SHP77 (cell line): Measurements from ENCODE around the gene SMPD1.

ENCODE experiments used
- DNase-seq, 2 experiments: peaks; one replicate each; lab custom pipeline; 2025; lab: John Stamatoyannopoulos, UW

The SMPD1 gene

DNA sequence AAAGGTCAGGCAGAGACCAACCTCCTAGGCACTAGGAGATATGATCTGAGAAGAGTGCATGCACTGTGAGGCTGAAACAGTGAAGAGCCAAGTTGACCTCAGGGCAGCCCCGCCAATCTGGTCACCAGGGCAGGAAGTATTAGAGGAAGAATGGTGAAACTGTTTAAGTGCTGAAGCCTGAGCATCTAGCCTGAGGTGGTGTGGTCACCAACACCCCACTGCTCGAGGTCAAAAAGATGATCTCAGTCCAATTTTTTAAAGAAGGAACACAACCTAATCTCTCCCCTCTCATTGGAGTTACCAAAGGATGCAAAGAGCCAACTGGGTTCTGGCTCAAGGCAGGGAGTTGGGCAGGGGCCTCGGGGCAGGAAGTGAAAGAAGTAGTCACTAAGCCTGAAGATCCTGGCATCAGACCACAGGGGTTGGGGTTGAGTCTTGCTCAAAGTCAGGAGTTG, 24.6 kb downstream of the SMPD1 start:
- no peak for DNase-seq

DNA sequence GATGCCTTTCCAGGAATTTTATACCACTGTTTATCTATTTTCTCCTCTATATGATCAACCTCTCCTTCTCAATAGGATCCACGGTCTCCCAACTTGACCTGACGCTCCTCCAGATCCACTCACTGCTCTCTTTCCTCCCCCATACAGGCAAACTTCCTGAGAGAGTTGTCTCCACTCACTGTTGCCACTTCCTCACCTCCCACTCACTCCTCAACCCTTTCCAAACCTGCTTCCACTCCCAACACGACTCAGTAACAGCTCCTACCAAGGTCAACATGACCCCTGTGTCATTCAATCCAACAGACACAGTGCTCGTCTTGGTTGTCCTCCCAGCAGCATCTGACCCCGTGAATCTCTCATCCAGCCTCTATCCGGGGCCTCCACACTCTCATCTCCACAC, 25.5 kb downstream of the SMPD1 start:
- no peak for DNase-seq

DNA sequence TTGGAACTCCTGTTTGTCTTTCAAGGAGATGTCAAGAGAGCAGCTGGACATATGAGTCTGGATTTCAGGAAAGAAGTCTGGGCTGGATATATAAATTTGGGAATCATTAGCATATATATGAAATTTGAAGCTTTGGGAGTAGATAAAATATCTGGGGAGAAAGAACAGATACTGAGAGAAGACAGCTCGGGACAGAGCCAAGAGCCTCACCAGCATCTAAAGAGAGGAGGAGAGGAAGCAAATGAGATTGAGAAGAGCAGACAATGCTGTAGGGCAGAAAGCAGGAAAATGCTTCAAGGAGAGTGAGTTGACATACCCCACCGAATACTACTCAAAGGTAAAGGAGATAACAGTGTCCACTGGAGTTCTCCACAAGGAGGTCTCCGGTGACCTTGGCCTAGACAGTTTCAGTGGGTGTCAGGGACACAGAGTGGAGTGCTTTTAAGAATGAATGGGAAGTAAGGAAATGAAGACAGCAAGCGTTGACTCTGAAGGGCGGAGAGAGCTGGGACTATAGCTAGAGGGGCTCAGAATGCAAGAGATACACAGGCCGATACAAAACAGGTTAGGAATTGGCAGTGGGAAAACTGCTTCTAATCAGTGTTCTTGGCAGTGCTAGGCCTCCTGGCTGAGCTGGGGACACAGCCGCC, 27.8 kb downstream of the SMPD1 start:
- DNase-seq = no peak

DNA sequence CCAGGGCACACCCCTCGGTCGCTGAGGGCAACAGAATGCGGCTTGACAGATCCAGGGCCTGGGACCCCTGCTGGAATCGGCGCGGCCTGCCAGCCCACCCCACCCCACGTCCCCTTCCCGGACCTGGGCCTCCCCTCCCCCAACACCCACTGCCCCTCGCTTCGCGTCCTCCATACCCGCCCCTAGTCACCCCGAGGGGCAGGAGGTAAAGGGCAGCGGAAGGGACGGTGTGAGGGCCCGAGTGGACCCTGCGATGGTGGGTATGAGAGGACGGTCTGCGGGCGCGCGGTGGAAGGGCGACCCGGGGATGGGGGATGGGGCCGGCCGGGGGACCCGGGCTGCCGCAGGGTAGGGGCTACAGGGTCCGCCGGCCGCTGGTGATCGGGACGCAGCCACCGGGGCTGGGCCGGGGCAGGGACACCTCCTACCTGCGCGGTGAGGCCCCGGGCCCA, 28.3 kb downstream of the SMPD1 start:
- DNase-seq = no peak

DNA sequence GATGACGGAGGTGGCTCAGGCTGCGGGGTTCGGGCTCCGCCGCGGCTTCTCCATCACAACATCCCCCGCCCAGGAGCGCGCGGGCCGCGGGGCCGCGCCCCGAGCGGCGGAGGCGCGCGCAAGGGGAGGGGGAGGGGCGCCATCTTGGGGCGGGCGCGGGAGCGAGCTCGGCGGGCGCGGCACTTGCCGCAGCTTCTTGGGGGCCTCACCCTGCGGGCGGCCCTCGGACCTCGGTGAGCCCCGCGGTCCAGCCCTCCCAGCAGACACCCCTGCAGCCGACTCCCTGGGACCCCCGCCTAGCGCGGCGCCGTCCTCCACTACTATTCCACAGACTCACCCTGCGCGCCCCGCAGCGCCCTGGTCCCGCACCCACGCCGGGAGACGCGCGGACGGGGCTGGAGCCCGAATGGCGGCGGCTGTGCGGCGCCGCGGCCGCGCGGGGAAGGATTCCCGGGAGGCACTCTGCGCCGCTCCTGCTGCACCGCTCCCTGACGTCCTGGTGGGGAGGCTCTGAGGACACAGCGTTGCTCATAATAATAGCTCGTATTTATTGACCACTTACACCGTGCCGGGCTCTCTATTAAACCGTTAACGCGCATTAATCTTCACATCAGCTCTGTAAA, 28.8 kb downstream of the SMPD1 start, which contains the start of gene APBB1:
Gene APBB1 (minus strand): TSS at position 86 of the 623 bp plus-strand sequence. CDS start 7,747 bp downstream, outside the sequence.
- peak in 1 of 2 experiments; percentile 17 for DNase-seq

DNA sequence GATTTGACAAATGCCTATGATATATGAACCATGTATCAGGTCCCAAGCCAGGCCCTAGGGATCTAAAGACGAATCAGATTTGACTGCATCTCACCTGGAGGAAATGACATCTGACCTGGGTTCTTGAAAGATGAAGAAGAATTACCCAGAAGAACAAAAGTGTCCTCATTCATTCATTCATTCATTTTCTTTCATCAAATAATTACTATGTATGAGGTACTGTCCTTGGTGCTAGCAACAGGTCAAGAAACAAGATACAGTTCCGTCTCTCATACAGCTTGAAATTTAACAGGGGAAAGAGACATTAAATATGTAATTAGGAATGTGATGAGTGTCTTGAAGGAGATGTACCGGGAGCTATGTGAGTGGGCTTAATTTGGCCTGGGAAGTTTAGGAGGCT, 30.4 kb downstream of the SMPD1 start:
- DNase-seq = no peak

DNA sequence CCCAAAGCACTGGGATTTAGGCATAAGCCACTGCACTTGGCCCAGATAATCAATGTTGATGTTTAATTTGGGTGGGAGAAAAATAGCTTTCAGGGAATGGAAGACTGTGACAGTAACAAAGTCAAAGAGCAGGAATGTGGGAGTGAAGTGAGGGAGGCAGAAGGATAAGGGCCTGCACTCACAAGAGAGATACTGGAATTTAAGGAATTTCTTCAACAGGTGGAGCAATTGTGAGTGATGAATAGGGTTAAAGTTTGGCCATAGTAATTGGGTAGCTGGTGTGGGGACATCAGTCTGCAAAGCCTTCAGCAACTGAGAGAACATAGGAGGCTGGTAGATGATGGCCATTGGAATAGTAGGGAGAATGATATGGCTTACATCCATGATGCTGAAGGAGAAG, 37.2 kb downstream of the SMPD1 start:
- no peak for DNase-seq

DNA sequence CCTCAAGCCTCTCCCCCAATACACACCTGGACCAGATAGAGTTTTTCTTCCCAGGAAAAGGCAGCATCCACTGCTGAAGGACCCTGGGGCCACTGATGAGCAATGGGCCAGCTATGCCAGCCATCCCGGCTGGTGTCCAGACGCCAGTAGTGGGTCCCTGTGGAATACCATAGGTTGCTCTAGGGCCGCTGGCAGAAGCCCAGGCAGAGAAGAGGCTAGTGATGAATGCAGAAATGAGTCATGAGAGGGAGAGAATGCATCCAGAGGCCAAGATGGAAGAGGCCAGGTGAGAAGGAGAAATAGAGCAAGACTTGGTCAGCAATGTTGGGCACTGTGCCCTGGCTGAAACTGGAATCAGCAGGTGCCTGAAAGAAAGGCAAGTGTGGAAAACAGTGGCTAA, 41.6 kb downstream of the SMPD1 start:
- DNase-seq = no peak

DNA sequence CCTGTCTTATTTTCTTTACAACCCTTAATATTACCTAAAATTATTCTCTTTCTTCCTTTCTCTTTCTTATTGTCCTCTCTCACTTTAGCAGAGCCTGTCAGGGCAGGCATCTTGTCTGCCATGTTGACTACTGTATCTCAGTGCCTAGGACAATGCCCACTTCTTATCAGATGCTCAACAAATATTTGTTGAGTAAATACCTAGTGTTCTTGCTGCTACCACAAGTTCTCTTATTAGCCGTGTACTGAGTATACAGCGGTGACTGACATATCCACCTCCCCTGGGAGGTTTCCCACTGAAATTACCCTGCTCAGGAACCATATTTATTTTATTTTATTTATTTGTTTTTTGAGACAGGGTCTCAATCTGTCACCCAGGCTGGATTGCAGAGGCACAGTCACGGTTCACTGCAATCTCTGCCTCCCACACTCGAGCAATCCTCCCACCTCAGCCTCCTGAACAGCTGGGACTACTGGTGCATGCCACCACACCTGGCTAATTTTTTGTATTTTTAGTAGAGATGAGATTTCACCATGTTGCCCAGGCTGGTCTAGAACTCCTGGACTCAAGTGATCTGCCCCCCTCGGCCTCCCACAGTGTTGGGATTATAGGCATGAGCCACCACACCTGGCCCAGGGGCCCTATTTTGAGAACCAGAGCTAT, 43.9 kb downstream of the SMPD1 start:
- DNase-seq = no peak

DNA sequence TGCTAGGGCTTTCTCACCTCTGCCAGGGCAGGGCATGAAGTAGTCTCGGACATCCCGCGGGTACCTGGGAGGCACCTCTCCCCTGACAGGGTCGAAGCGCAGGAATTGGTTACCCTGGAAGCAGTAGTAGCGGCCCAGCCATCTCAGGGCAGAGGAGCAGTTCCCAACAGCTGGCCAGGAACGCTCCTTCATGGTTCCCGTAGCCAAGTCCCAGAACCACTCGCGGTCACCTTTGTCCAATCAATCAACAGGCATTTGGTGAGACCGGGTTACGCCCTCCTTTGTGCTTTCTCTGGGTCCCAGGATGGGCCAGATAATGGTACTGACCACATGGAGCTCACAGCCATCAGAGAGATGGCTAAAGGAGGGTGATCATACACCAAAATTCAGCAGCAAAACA, 47.1 kb downstream of the SMPD1 start:
- DNase-seq = no peak

DNA sequence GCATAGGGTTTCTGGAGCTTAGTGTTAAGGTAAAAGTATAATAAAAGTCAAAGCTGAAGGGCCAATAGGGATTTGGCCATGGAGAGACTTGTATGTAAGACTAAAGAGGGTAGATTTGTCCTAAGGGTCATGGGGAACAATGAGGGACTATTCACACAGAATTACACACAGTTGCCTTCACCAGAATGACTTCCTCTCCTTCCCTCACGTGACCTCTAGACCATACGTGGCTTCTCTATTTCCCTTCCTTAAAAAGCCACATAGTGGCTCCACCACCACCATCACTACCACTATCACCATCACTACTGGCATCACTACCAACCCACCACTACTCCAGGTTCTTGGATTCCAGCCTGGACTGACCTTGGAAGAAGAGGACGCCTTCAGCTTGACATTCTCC, 47.7 kb downstream of the SMPD1 start:
- DNase-seq = no peak

DNA sequence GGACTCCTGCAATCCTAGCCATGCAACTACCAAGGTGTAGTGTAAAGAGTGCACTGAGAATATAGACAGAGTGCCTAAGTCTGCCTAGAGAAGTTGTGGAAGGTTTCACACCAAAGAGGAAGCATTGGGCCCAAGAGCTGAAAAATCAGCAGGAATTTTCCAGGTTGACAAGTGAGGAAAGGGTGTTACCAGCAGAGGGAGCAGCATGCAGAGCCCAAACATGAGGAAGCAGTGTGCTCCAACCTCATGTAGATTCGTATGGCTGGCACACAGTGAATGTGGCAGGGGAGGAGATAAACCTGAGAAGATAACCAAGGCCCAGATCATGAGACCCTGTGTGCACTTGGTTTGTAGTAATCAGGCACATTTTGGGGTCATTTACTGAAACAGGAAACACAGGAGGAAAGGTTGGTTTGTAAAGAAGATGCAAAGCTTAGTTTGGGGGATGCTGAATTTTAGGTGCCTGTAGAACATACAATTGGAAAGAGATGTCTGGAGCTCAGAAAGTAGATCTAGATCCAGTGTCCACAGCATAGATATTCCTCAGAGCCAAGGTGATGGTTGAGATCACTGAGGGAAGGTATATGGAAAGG, 48.8 kb downstream of the SMPD1 start:
- peak; percentile 28 to 45 for DNase-seq

DNA sequence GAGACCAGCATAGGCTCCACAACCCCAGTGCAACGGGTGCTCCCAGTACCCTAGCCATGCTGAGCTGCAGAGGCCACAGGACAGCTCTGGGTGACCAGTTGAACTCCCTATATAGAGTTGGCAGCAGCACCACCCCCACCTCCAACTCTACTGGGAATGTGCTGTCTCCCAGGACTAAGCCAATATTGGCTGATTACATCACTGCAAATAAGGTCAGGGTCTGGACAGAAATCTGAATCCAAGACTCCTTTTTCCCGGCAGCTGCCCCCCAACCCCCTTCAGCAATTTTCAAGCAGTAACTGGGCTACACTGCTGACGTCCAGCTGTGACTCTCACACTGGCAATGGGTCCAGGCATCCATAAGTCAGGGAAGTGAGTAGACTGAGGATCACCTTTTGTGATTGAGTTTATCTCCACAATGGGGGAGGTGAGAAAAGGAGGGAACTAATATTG, 50.7 kb downstream of the SMPD1 start, which contains the start of gene HPX:
Gene HPX (minus strand): TSS at position 82 of the 453 bp plus-strand sequence. CDS start 24 bp downstream, at position 58.
- DNase-seq = no peak

DNA sequence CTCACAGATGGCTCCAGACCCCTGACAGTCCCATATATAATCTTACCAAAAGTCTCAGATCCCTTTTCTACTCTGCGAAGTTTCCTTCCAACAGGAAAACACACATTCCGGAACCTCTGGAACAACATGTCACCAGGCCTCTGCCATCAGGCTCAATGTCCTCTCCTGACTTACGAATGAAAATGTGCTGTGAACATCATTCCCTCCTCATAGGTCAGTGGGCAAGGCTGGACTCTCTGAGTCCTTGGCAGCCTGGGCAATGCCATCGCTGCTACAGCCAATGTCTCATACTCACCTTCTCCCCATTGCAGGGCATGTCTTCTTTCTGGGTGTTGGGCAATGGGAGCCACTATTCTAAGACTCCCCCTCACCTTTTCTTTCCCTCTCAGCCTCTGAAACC, 52.2 kb downstream of the SMPD1 start:
- DNase-seq = no peak

DNA sequence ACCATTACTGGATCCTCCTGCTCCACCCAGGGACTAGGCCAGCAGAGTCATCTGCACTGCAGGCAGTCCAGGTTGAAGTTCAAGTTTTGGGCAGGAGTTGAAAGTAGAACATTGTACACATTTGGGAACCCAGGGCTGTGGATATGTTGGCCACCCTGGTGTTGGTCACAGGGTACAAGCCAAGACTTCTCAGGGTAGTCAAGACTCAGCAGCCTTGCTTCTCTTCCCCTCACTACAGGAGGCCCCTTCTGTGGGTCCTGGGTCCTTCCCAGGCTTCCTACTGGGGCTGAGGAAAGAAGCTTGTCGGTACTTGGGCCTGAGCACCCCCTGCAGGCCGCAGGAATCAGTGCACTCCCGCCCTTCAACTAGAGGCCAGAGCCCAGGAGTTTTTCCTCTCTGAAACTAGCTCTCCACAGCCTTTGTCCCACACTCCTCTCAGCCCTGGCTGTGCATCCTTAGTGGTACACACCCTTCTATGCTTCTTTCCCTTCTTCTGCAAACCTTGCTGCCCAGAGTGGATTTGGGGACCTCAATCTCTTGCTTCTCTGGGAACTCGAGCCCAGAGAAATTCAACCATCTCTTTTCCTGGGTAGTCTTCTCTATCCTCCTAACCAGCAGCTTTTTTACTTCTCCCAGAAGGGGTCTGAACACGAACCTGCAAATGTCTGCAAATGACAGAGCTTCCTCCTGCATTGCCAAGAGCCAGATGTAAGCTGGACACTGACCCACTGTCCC, 53.2 kb downstream of the SMPD1 start:
- peak in 1 of 2 experiments; percentile 17 for DNase-seq
